Fibroblast of lung (primary cell): ENCODE data around the gene STAB2. TPM values are rescaled to one million over a fixed set of nuclear protein-coding genes. Genes with fewer than 3 reads are reported as not detected.

ENCODE experiments used
- DNase-seq, 2 donors: peaks; one replicate each; pipeline versions ENCODE4 v3.0.0 to v3.0.0-alpha.2; 2010; ENCODE audit warnings: low read depth in 2 of 2
- H2AFZ ChIP-seq: 2 replicates; pipeline ENCODE4 v1.5.1; 2012; ENCODE audit warnings: low read length, control low read depth, inconsistent platforms
- H3K27ac ChIP-seq: 2 replicates; pipeline ENCODE4 v1.5.1; 2011; ENCODE audit warnings: low read length, control low read depth; ENCODE audit not compliant: insufficient read depth
- H3K27me3 ChIP-seq: 2 replicates; pipeline ENCODE4 v1.5.1; 2011; ENCODE audit warnings: mild to moderate bottlenecking, low read length; ENCODE audit not compliant: control insufficient read depth, insufficient read depth
- H3K36me3 ChIP-seq: 2 replicates; pipeline ENCODE4 v1.5.1; 2011; ENCODE audit warnings: low read length; ENCODE audit not compliant: control insufficient read depth, insufficient read depth
- H3K4me1 ChIP-seq: 2 replicates; pipeline ENCODE4 v1.5.1; 2011; ENCODE audit warnings: low read length; ENCODE audit not compliant: control insufficient read depth, insufficient read depth; ENCODE audit errors: extremely low read depth
- H3K4me2 ChIP-seq: 2 replicates; pipeline ENCODE4 v1.5.1; 2011; ENCODE audit warnings: low read length, control low read depth; ENCODE audit not compliant: insufficient read depth; ENCODE audit errors: extremely low read depth
- H3K4me3 ChIP-seq, 4 experiments: fragments of 200-600 bp in 1 of 4; sonication (generic) in 1 of 4; replicated peaks in 1 of 4; 2 replicates each; pipeline ENCODE4 v1.5.1; 2011 to 2016; ENCODE audit warnings: low read length in 4 of 4, low read depth in 3 of 4, mild to moderate bottlenecking in 3 of 4, control low read depth in 2 of 4, inconsistent platforms in 1 of 4, mixed read lengths in 1 of 4; ENCODE audit not compliant: insufficient read depth in 1 of 4; ENCODE audit errors: control extremely low read depth in 1 of 4
- H3K79me2 ChIP-seq: 2 replicates; pipeline ENCODE4 v1.5.1; 2012; ENCODE audit warnings: mild to moderate bottlenecking, low read length, inconsistent platforms; ENCODE audit not compliant: control insufficient read depth, insufficient read depth
- H3K9ac ChIP-seq: 2 replicates; pipeline ENCODE4 v1.5.1; 2011; ENCODE audit warnings: mild to moderate bottlenecking, low read length, control low read depth; ENCODE audit not compliant: insufficient read depth
- H3K9me3 ChIP-seq: 2 replicates; pipeline ENCODE4 v1.5.1; 2012; ENCODE audit warnings: low read depth, low read length; ENCODE audit not compliant: control insufficient read depth, insufficient read depth
- H4K20me1 ChIP-seq: 2 replicates; pipeline ENCODE4 v1.5.1; 2011; ENCODE audit warnings: low read length; ENCODE audit not compliant: control insufficient read depth, insufficient read depth; ENCODE audit errors: extremely low read depth
- CTCF ChIP-seq, 2 donors: IDR thresholded peaks in 1 of 2; conservative IDR thresholded peaks in 1 of 2; 1 replicate in 1 of 2; 2 replicates in 1 of 2; pipeline ENCODE4 v1.5.1; 2011 to 2012; ENCODE audit warnings: low read length in 2 of 2, control low read depth in 1 of 2, inconsistent platforms in 1 of 2, low read depth in 1 of 2, mild to moderate bottlenecking in 1 of 2
- EZH2 ChIP-seq: IDR thresholded peaks from 2 replicates; pipeline ENCODE4 v1.5.1; 2012; ENCODE audit warnings: low read length, control low read depth, mild to moderate bottlenecking; ENCODE audit errors: missing control alignments
- polyA plus RNA-seq, 2 donors: library from polyadenylated mRNA; depleted of rRNA in 1 of 2; stranded (reverse) in 1 of 2; unstranded in 1 of 2; fragments of >200 nt; gene quantifications; 2 replicates each; pipeline ENCODE4 v1.2.1, GENCODE V29; 2011 to 2012; ENCODE audit warnings: missing spikeins in 1 of 2
- total RNA-seq: library from RNA; depleted of rRNA; stranded (reverse); fragments of >200 nt; gene quantifications from 2 replicates; pipeline ENCODE4 v1.2.1, GENCODE V29; 2014

Gene STAB2
- total and polyA plus RNA-seq, 2 donors (not counting 1 experiment from before 2014, with no cell fraction given) = not detected

DNA sequence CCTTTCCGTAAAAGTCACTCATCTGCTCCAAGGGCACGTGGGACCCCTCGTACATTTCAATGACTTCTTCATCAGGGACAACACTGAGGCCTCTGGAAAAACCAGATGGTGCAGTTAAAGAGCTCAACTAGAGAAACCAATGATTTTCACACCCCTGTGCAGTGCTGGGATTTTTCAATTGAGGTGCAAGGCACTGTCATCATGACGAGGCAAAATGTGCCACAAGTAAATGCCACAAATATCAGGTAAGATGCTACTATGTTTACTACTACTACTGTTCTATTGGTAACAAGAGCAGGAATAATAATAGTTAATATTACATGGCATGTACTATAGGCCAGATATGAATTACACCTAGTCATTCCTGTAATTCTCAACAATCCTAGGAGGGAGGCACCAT, 211.5 kb downstream of the STAB2 start:
- DNase-seq = no peak
- no peak overlapping the region for H3K9ac ChIP-seq
- H4K20me1 ChIP-seq = no peaks in the 10 kb centered on the region
- no peaks in the 10 kb centered on the region for H3K27me3 ChIP-seq
- no peak for TF ChIP-seq EZH2
- no peak for TF ChIP-seq CTCF (conservative IDR thresholded peaks at IDR 0.05 in 1 of 2, IDR thresholded peaks at IDR 0.05 in 1 of 2; ENCODE audit: low read depth in 1 of 2, low read length in 2 of 2)
- no peak overlapping the region for H3K4me3 ChIP-seq
- H3K36me3 ChIP-seq = peaks cover 2% of the 10 kb centered on the region
- H2AFZ ChIP-seq = no peak overlapping the region
- no peak overlapping the region for H3K27ac ChIP-seq
- H3K9me3 ChIP-seq = no peaks in the 10 kb centered on the region
- H3K4me2 ChIP-seq = no peak overlapping the region
- no peaks in the 10 kb centered on the region for H3K79me2 ChIP-seq
- peaks cover 12% of the 10 kb centered on the region for H3K4me1 ChIP-seq

DNA sequence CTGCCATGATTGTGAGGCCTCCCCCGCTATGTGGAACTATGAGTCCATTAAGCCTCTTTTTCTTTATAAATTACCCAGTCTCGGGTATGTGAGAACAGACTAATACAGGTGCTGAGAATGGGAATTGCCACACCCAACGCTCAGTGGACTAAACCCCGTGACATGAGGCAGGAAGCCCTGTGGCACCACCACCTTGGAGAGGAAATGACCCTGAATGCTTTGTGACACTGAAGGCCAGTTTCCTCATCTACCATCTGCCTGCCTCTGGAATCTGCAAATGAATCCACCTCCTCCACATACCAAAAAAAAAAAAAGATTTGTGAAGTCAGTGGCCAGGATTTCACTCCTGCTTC, 212.4 kb downstream of the STAB2 start:
- Histone ChIP-seq H3K4me3 (no peak overlapping the region), H2AFZ (no peak overlapping the region), H3K36me3 (peaks cover 2% of the 10 kb centered on the region), H3K27ac (no peak overlapping the region), H3K4me1 (peaks cover 14% of the 10 kb centered on the region), H3K79me2 (no peaks in the 10 kb centered on the region), H3K9me3 (no peaks in the 10 kb centered on the region), H3K9ac (no peak overlapping the region), H3K4me2 (no peak overlapping the region), H4K20me1 (no peaks in the 10 kb centered on the region), H3K27me3 (no peaks in the 10 kb centered on the region)
- TF ChIP-seq CTCF (conservative IDR thresholded peaks at IDR 0.05 in 1 of 2, IDR thresholded peaks at IDR 0.05 in 1 of 2; ENCODE audit: low read depth in 1 of 2, low read length in 2 of 2) (no peak), EZH2 (no peak)
- DNase-seq = no peak

GRCh38 chr12:103799857-103800771, 213.0 kb downstream of the STAB2 start:
- TF ChIP-seq EZH2 = no peak
- TF ChIP-seq CTCF (conservative IDR thresholded peaks at IDR 0.05 in 1 of 2, IDR thresholded peaks at IDR 0.05 in 1 of 2; ENCODE audit: low read depth in 1 of 2, low read length in 2 of 2) = no peak
- H3K27ac ChIP-seq = peak overlapping the region; percentile 0
- DNase-seq = peak; percentile 86 to 89

More at GRCh38 chr12:103799857-103800771, 213.0 kb downstream of the STAB2 start:
- no peaks in the 10 kb centered on the region for H3K9me3 ChIP-seq
- H4K20me1 ChIP-seq = no peaks in the 10 kb centered on the region
- H3K27me3 ChIP-seq = no peaks in the 10 kb centered on the region
- H3K36me3 ChIP-seq = peaks cover 2% of the 10 kb centered on the region
- H3K4me2 ChIP-seq = peak overlapping the region; percentile 52
- H3K4me3 ChIP-seq = peak overlapping the region in 1 of 4 experiments; percentile 13
- H2AFZ ChIP-seq = peak overlapping the region; percentile 31
- no peak overlapping the region for H3K9ac ChIP-seq
- H3K4me1 ChIP-seq = peaks cover 14% of the 10 kb centered on the region
- no peaks in the 10 kb centered on the region for H3K79me2 ChIP-seq
